ENCODE results near the gene OR1I1.

DNA sequence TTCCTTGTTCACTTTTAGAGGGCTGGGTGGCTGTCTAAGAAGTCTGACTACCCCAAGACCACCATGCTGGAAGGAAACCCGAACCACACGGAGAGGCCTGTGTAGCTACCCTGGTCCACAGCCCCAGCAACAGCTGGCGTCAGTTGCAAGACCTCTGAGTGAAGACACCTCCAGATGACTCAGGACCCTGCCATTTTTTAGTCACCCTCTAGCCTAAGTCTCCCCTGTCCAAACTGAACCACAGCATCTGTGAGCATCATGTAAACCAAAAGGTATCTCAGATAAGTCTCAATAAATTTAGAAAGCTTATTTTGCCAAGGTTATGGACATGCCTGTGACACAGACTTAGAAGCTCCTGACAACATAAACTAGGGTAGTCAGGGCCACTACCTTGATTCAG lies 23.0 kb downstream of the OR1I1 start:
- TF ChIP-seq, protein P1, sequence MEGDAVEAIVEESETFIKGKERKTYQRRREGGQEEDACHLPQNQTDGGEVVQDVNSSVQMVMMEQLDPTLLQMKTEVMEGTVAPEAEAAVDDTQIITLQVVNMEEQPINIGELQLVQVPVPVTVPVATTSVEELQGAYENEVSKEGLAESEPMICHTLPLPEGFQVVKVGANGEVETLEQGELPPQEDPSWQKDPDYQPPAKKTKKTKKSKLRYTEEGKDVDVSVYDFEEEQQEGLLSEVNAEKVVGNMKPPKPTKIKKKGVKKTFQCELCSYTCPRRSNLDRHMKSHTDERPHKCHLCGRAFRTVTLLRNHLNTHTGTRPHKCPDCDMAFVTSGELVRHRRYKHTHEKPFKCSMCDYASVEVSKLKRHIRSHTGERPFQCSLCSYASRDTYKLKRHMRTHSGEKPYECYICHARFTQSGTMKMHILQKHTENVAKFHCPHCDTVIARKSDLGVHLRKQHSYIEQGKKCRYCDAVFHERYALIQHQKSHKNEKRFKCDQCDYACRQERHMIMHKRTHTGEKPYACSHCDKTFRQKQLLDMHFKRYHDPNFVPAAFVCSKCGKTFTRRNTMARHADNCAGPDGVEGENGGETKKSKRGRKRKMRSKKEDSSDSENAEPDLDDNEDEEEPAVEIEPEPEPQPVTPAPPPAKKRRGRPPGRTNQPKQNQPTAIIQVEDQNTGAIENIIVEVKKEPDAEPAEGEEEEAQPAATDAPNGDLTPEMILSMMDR (IDR thresholded peaks at IDR 0.05): no peak
- no peak for TF ChIP-seq ZFX (IDR thresholded peaks at IDR 0.05; ENCODE audit: borderline replicate concordance)
